ENCODE results near the gene LRRK1. TPM values are rescaled to one million over a fixed set of nuclear protein-coding genes. Genes with fewer than 3 reads are reported as not detected.

LRRK1 gene
- polyA plus RNA-seq, 2 of the 4 experiments (the other 2 are of a cell fraction) = 12.2 to 17.7 TPM

- Histone ChIP-seq H3K4me1 (no peaks in the 10 kb centered on the region), H3K9me3 (no peaks in the 10 kb centered on the region), H3K4me3 (no peak overlapping the region), H3K4me2 (no peak overlapping the region), H3K27ac (no peak overlapping the region)
- no peak for ATAC-seq
- ChIA-PET POLR2A (no interaction called here), CTCF (interaction anchor here (0.9 kb wide), 1 partner anchor 34 kb away, joined by 6 read pairs; no protein-coding TSS in a partner anchor)
- 95% methylated on average over 4 of the region's 4 CpGs for WGBS (ENCODE audit: missing lambda C conversion rate)
- FAIRE-seq = no peak
- peak; percentile 14; the same call in 1 of the 2 replicates for TF ChIP-seq POLR2A (IDR thresholded peaks at IDR 0.05; ENCODE audit: low read length)
- no peak for TF ChIP-seq RNF2 (IDR thresholded peaks at IDR 0.05; ENCODE audit: borderline replicate concordance, low read depth)
- TF ChIP-seq ZNF302 (CRISPR knock-in tag; IDR thresholded peaks at IDR 0.05) = no peak
- no peak for DNase-seq (ENCODE audit: low read depth in 1 of 2, low spot score in 1 of 2)
These were observed 123.2 kb downstream of the LRRK1 start for GRCh38 chr15:101042320-101042719.

GRCh38 chr15:101043011-101043410, 123.9 kb downstream of the LRRK1 start:
- WGBS (ENCODE audit: missing lambda C conversion rate) = 96% methylated on average over 5 of the region's 5 CpGs
- DNase-seq (ENCODE audit: low read depth in 1 of 2, low spot score in 1 of 2) (no peak), ATAC-seq (peak in 1 of 2 experiments; percentile 27; a peak in 1 of 6 replicates), FAIRE-seq (no peak)
- Histone ChIP-seq H3K4me1 (no peaks in the 10 kb centered on the region), H3K9me3 (no peaks in the 10 kb centered on the region), H3K27ac (no peak overlapping the region), H3K4me3 (no peak overlapping the region), H3K4me2 (no peak overlapping the region)
- POLR2A ChIA-PET = no interaction called here
- no peak for TF ChIP-seq JUN (IDR thresholded peaks at IDR 0.05)
- no peak for TF ChIP-seq CHD2 (IDR thresholded peaks at IDR 0.05; ENCODE audit: low read length, partially characterized antibody)
- no peak for TF ChIP-seq NPAS2 (CRISPR knock-in tag; IDR thresholded peaks at IDR 0.05; ENCODE audit: borderline replicate concordance)
- no peak for TF ChIP-seq EP300 (IDR thresholded peaks at IDR 0.05)
- TF ChIP-seq, protein P1, sequence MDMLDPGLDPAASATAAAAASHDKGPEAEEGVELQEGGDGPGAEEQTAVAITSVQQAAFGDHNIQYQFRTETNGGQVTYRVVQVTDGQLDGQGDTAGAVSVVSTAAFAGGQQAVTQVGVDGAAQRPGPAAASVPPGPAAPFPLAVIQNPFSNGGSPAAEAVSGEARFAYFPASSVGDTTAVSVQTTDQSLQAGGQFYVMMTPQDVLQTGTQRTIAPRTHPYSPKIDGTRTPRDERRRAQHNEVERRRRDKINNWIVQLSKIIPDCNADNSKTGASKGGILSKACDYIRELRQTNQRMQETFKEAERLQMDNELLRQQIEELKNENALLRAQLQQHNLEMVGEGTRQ (IDR thresholded peaks at IDR 0.05) = no peak
- no peak for TF ChIP-seq HOXB5 (CRISPR knock-in tag; IDR thresholded peaks at IDR 0.05)
- no peak for TF ChIP-seq CHD4 (IDR thresholded peaks at IDR 0.05; ENCODE audit: borderline replicate concordance)
- TF ChIP-seq E2F6 (IDR thresholded peaks at IDR 0.05; ENCODE audit: borderline replicate concordance, low read depth) = no peak
- TF ChIP-seq RCOR1 (IDR thresholded peaks at IDR 0.05; ENCODE audit: low read depth, low read length) = no peak
- TF ChIP-seq MYC (IDR thresholded peaks at IDR 0.05; ENCODE audit: borderline replicate concordance, low read length) = no peak
- TF ChIP-seq REST (IDR thresholded peaks at IDR 0.05) = no peak
- no peak for TF ChIP-seq MAZ (IDR thresholded peaks at IDR 0.05; ENCODE audit: borderline replicate concordance, low read depth, low read length)
- no peak for TF ChIP-seq CBX2 (IDR thresholded peaks at IDR 0.05; ENCODE audit: borderline replicate concordance, low read depth)
- no peak for TF ChIP-seq ZC3H11A (IDR thresholded peaks at IDR 0.05)
- TF ChIP-seq HMGXB4 (CRISPR knock-in tag; IDR thresholded peaks at IDR 0.05; ENCODE audit: borderline replicate concordance) = no peak
- TF ChIP-seq SMC3 (IDR thresholded peaks at IDR 0.05) = no peak
- TF ChIP-seq SREBF2 (IDR thresholded peaks at IDR 0.05) = no peak
- TF ChIP-seq ZFP36 (IDR thresholded peaks at IDR 0.05; ENCODE audit: borderline replicate concordance, partially characterized antibody) = no peak
- CTCF ChIA-PET = interaction anchor here (0.9 kb wide), 1 partner anchor 34 kb away, joined by 6 read pairs; no protein-coding TSS in a partner anchor

All from A549 (cell line).